UCSD-AML1 (cell line): ENCODE data around the gene NGRN.
"Not testable (repeated sequence)": the region's sequence is repeated elsewhere in the genome, so short reads cannot be mapped to it uniquely, and the experiment has no call there.

Experiments
- DNase-seq: peaks from one replicate; lab custom pipeline; 2025; ENCODE audit not compliant: unreplicated experiment; lab: John Stamatoyannopoulos, UW

NGRN gene

GRCh38 chr15:90234096-90234988, 31.1 kb upstream of the NGRN start, which contains the start of gene GDPGP1:
TSS of gene GDPGP1 (plus strand) at chr15:90234209. CDS start at chr15:90240909, 6,700 bp downstream.
- DNase-seq: no peak

GRCh38 chr15:90239371-90239770, 26.1 kb upstream of the NGRN start:
- DNase-seq: no peak

- no peak for DNase-seq
Measured at GRCh38 chr15:90240856-90241255, 24.6 kb upstream of the NGRN start.

- DNase-seq: no peak
Measured at GRCh38 chr15:90241343-90242192, 23.9 kb upstream of the NGRN start.

GRCh38 chr15:90243943-90244639, 21.4 kb upstream of the NGRN start:
- no peak for DNase-seq

- DNase-seq: no peak
Measured at GRCh38 chr15:90248789-90249202, 16.7 kb upstream of the NGRN start.

- DNase-seq: peak; percentile 86
Measured at GRCh38 chr15:90249203-90249863, 16.1 kb upstream of the NGRN start, which contains the start of gene TTLL13. TSS of gene TTLL13 (plus strand) at chr15:90249556. CDS start at chr15:90250631, 1,075 bp downstream.

GRCh38 chr15:90257776-90258175, 7.7 kb upstream of the NGRN start:
- DNase-seq: no peak

- DNase-seq: no peak
Measured at GRCh38 chr15:90259524-90259923, 5.9 kb upstream of the NGRN start.

- DNase-seq: not testable (repeated sequence)
Measured at GRCh38 chr15:90260731-90261130, 4.7 kb upstream of the NGRN start.

GRCh38 chr15:90261811-90262210, 3.7 kb upstream of the NGRN start:
- no peak for DNase-seq

GRCh38 chr15:90262426-90262825, 3.0 kb upstream of the NGRN start:
- no peak for DNase-seq

GRCh38 chr15:90264671-90265070, 801 bp upstream of the NGRN start:
- DNase-seq: peak; percentile 22

- DNase-seq: peak; percentile 57
Measured at GRCh38 chr15:90266061-90266431, 574 bp downstream of the NGRN start.

- no peak for DNase-seq
Measured at GRCh38 chr15:90266485-90266884, 1.0 kb downstream of the NGRN start.

GRCh38 chr15:90268415-90268814, 2.9 kb downstream of the NGRN start:
- no peak for DNase-seq

GRCh38 chr15:90270502-90271150, 5.2 kb downstream of the NGRN start:
- DNase-seq: no peak

GRCh38 chr15:90271459-90272166, 6.1 kb downstream of the NGRN start:
- no peak for DNase-seq

- not testable (repeated sequence) for DNase-seq
Measured at GRCh38 chr15:90278467-90278866, 13.0 kb downstream of the NGRN start.
